UCSD-AML1 (cell line): ENCODE results near the gene ABAT.

Experiments used
- DNase-seq: peaks from one replicate; lab custom pipeline; 2025; ENCODE audit not compliant: unreplicated experiment; lab: John Stamatoyannopoulos, UW

The ABAT gene

GRCh38 chr16:8808613-8809353 is 134.4 kb downstream of the ABAT start:
- DNase-seq: no peak

- DNase-seq: no peak
Observed at GRCh38 chr16:8812162-8812843, 137.9 kb downstream of the ABAT start.

GRCh38 chr16:8814095-8814806 is 139.8 kb downstream of the ABAT start:
- no peak for DNase-seq

GRCh38 chr16:8816967-8817655 is 142.7 kb downstream of the ABAT start:
- DNase-seq: no peak

- DNase-seq: no peak
Observed at GRCh38 chr16:8818504-8819270, 144.3 kb downstream of the ABAT start.

- no peak for DNase-seq
Observed at GRCh38 chr16:8819411-8820034, 145.1 kb downstream of the ABAT start.

GRCh38 chr16:8822403-8822802 is 148.0 kb downstream of the ABAT start:
- no peak for DNase-seq

GRCh38 chr16:8826278-8826879 is 152.0 kb downstream of the ABAT start:
- no peak for DNase-seq

GRCh38 chr16:8828541-8829165 is 154.2 kb downstream of the ABAT start:
- no peak for DNase-seq

- no peak for DNase-seq
Observed at GRCh38 chr16:8831450-8831849, 157.0 kb downstream of the ABAT start.

- no peak for DNase-seq
Observed at GRCh38 chr16:8831871-8832716, 157.7 kb downstream of the ABAT start.

- DNase-seq: no peak
Observed at GRCh38 chr16:8832717-8833105, 158.3 kb downstream of the ABAT start.
